ENCODE data around the gene NFATC1.
A peak's percentile ranks its signal among the peaks of the same experiment; 100 is the strongest.

The NFATC1 gene

DNA sequence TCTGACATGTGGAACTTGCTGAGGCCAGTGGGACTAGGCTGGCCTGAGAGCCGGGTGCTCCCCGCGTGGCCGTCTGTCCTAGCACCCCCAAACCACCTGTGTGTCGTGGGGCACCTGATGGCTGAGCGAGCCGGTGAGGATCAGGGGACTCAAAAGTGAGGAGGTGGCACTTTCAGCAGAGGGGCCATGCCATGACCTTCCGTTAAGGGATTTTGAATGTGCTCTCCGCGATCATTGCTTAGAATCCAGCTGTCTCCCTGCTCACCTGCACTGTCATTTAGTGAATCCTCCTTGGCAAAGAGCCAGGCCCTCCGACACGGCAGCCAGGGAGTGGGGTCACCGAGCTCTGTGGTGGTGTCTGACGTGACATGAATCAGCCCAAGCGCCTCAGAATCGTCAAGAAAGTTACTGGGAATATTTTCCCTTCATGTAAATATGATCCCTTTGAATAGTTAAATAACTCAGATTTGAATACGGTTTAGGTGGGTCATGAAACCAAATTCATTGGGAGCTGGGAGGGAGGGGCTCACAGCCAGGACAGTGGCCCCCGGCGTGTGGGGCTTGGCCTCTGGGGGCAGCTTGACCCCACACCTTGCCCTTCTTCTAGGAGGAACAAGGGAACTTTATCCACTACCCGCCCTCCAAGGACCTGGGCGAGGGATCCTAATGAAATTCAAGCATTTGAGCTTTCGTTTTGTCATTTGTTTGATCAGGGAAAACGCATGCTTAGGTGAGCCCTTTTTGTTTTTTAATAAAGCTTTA is 9.5 kb downstream of the NFATC1 start:
- DNase-seq (ENCODE audit: low read depth): no peak

- DNase-seq (ENCODE audit: low read depth): no peak
Measured at GRCh38 chr18:79405781-79406575, 10.2 kb downstream of the NFATC1 start.

DNA sequence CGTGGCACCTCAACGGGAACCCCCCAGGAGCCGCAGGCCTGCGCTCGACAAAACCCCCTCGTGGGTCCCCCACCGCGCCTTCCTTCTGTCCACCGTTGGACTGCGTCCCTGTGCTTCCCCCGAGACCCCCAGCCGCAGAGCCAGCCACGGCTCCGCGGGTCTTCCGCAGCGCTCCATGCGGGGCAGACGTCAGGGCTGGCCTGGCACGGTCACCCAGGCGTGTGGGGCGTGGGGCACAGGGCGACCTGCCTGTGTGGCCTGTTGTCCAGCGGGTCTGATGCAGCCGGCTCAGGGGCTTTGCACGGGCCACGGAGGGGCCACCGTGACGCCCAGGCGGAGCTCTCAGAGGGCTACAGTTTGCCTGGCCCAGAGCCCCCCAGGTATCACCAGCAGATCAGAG is 11.0 kb downstream of the NFATC1 start:
- DNase-seq (ENCODE audit: low read depth): no peak

GRCh38 chr18:79409313-79409712 is 13.6 kb downstream of the NFATC1 start:
- no peak for DNase-seq (ENCODE audit: low read depth)

GRCh38 chr18:79410171-79410641 is 14.5 kb downstream of the NFATC1 start:
- DNase-seq (ENCODE audit: low read depth): no peak

DNA sequence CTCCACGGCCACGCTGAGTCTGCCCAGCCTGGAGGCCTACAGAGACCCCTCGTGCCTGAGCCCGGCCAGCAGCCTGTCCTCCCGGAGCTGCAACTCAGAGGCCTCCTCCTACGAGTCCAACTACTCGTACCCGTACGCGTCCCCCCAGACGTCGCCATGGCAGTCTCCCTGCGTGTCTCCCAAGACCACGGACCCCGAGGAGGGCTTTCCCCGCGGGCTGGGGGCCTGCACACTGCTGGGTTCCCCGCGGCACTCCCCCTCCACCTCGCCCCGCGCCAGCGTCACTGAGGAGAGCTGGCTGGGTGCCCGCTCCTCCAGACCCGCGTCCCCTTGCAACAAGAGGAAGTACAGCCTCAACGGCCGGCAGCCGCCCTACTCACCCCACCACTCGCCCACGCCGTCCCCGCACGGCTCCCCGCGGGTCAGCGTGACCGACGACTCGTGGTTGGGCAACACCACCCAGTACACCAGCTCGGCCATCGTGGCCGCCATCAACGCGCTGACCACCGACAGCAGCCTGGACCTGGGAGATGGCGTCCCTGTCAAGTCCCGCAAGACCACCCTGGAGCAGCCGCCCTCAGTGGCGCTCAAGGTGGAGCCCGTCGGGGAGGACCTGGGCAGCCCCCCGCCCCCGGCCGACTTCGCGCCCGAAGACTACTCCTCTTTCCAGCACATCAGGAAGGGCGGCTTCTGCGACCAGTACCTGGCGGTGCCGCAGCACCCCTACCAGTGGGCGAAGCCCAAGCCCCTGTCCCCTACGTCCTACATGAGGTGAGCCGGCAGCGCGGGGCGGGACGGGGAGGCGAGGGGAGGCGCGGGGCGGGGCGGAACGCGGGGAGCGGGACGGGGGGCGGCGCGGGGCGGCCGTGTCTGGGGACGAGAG is 15.2 kb downstream of the NFATC1 start:
- no peak for DNase-seq (ENCODE audit: low read depth)

DNA sequence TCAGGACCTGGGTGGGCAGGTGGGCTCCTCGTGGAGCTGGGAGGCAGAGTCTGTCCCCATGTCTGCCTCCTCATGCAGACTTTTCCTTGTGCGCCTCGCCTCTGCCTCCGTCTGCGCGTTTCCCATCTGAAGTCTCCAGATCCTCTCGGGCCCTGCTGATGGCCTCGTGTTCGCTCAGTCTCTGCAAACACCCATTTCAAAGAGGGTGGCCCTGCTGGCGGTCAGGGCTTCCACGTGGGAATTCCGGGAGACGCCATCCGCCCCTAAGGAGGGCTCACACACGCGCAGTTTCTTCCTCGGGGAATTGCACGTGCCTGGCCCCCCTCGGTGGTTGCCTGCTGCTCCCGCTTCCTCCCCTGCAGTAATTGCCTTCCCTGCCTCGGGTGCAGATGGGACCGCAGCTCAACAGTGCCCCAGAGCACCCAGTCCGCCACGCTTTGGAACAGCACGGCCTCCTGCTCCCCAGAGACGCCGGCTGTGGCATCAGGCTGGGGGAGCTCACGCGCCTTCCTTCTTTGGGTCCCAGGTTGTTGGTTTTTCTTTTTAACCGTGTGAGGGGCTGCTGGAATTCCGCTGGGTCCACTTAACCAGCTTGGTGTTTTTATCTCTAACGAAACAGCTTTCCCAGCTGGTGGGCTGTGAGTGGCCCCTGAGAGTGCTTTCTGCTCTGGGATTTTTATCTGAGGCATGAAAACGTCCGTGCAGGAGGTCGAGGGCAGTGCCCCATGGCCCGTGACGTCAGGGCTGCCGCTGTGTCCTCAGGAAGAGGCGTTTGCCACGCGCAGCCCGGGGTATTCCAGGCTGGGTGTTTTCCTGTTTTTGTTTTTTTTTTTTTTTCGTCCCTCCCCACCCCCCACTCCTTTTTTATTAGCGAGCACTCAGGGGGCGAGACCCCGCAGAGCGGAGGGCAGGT is 16.1 kb downstream of the NFATC1 start:
- DNase-seq (ENCODE audit: low read depth): no peak

DNA sequence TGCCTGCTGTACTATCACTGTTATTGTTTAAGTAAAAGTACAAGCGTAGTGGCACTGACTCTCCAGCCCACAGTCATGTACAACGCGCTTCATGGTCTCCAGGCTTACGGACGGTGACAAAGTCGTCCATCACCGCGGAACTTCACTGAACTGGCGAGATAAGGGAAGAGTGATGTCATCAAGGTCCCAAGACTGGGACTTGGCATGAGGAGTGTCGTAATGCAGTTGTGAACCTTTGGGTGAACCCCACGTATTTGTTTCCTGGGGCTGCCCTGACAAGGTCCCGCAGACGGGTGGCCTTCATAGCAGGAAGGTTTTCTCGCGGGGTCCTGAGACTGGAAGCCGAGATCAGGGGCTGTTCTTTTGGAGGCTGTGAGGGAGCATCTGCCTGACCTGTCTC is 17.3 kb downstream of the NFATC1 start:
- no peak for DNase-seq (ENCODE audit: low read depth)

- DNase-seq (ENCODE audit: low read depth): no peak
Measured at GRCh38 chr18:79413426-79413825, 17.7 kb downstream of the NFATC1 start.

DNA sequence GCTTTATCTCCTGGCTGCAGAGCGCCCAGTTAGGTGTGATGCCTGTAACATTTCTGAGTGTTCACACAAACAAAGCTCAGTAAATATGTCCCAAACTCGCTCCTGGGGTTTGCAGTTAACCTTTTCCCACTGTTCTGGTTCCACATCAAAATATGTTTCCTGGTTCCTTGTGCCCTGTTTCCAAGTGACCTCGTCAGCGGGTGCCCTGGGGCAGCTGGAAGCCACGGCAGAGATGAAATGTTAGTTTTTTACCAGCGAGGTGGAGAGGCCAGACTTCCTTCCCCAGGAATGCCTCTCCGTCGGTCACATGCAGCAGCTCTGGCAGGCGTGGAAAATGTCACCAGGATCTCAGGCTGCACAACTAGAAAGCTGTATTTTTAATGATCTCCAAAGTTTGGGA is 18.2 kb downstream of the NFATC1 start:
- DNase-seq (ENCODE audit: low read depth): no peak

- no peak for DNase-seq (ENCODE audit: low read depth)
Measured at GRCh38 chr18:79416022-79416676, 20.4 kb downstream of the NFATC1 start.

DNA sequence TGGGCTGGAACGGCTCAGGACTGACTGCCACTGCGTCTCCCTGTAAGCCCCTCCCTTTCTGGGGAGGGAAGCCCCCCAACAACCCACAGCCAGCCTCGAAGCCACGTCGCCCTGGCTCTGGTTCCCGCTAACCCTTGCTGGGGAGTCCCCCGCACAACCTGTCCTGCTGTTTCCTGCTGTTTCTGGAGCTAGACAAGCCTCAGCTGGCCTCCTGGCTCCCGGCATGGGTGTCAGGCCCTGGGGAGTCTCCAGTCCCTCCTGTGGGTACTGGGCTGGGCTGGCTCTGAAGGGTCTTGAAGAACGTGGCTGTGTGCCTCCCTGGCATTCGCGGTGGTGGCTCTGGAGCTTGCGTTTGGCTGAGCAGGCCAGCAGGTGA is 20.9 kb downstream of the NFATC1 start:
- no peak for DNase-seq (ENCODE audit: low read depth)

DNA sequence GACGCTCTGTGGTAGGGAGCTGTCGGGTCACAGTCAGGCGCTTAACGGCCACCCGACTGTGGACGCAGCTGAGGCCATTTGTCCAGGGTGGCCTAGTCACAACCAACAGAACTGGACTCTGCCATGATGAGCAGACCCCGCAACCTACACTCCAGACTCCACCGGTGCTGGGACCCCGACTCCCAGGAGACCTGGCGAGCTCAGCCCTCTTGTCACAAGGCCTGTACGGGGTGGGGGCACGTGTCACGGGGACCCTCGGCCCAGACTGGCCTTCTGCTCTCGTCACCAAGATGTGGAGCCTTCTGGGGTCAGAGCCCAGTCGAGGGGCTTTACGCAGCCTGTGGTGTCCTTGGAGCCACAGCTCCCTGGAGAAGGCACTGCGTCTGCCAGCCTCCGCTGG is 22.5 kb downstream of the NFATC1 start:
- no peak for DNase-seq (ENCODE audit: low read depth)

- DNase-seq (ENCODE audit: low read depth): no peak
Measured at GRCh38 chr18:79418642-79419041, 22.9 kb downstream of the NFATC1 start.

GRCh38 chr18:79420033-79420745 is 24.5 kb downstream of the NFATC1 start:
- DNase-seq (ENCODE audit: low read depth): no peak

DNA sequence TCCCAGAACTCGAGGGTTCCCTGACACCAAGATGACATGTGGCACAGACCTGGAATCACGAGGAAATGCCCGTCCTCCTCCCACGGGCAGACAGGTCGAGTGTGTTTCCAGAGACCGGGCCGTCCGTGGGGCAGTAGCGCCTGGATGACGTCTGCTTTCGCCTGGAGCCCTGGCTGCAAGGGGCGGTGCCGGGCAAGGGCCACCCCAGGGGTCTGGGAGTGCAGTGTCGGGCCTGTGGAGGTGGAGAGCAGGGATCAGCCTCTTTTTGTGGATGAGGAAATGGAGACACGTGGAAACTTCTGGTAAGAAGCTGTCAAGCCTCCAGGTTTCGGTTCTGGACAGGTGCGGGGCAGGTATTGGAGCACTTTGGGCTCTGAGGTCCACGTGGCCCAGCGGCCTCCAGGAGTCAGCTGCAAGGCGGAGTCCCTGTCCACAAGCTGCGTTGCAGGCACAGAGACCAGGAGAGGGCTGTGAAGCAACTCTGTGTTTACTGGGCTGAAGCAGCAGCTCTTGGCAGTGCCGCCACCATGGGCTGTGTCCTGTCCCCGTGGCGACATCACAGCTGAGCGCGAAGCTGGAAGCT is 25.6 kb downstream of the NFATC1 start:
- DNase-seq (ENCODE audit: low read depth): no peak

GRCh38 chr18:79422022-79422782 is 26.5 kb downstream of the NFATC1 start:
- peak; percentile 38 for DNase-seq (ENCODE audit: low read depth)

- DNase-seq (ENCODE audit: low read depth): no peak
Measured at GRCh38 chr18:79422783-79423165, 27.0 kb downstream of the NFATC1 start.
